ENCODE results near the gene TRIO.

TRIO gene

DNA sequence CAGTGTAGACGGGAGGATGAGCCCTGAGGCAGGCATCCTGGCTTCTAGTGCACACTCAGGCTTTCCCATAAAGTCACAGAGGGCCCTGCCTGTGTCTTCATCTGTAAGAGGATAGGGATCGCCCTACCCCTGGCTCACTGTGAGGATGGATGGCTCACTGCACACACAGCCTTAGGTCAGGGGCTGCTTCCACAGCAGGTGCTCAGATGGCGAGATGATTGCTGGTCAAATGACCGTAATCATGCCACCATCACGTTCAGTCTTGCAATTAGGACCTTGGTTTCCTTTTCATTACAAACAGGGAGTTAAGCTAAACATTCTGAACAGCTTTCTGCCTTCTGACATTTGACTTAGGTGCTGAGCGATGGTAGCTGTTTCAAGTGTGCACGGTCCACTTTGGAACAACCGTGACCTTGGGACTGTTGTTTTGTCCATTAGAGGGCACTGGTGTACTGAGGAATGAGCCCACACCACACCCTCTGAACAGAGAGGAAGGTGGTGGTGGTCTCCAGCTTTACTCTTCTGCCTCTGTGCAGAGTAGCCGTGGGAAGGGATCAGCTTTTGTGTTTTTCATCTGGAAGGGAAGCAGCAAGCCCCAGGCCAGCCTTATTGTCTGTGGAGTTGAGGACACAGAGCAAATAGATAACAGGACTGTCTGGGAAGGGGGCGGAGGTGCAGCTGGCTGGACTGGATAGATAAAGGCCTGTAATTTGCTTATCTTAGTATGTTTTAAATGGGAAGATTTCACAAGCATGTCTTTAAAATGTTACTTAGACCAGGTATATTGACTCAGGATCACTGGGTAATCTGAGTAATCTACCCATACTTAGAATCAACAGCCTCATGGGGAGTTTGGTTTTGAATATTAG, 183.1 kb downstream of the TRIO start:
- H3K36me3 Mint-ChIP-seq (ENCODE audit: insufficient read depth), result no peaks in the 10 kb centered on the region
- H3K4me3 Mint-ChIP-seq, result no peak overlapping the region
- H3K4me1 Mint-ChIP-seq (ENCODE audit: low read depth in 2 of 2), result peaks cover 4 to 6% of the 10 kb centered on the region in 2 donors
- H3K27me3 Mint-ChIP-seq, result peaks cover 0 to 8% of the 10 kb centered on the region in 2 donors
- H3K27ac Mint-ChIP-seq, result no peak overlapping the region
- no peak for DNase-seq
- H3K9me3 Mint-ChIP-seq, result peaks cover 0 to 3% of the 10 kb centered on the region in 2 donors
- ATAC-seq (replicated peaks), result no peak

DNA sequence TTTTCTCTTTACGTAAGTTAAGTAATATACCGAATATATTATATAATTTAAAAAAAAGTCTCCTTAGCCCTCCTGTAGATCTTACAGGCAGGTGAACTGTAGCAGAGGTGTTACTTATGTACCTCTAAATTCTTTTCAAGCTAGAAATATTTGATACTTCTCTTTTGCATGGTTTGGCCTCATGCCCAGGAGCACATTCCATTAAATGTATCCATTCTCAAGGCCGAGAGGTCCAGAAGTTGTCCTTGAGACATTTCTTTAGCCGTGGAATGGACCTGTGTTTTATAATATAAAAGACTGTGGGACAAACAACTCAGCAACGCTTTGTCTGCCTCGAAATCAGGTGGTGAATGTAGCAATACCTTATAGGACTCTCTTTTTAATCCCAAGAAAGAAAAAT, 184.5 kb downstream of the TRIO start:
- Mint-ChIP-seq H3K36me3 (ENCODE audit: insufficient read depth) (no peaks in the 10 kb centered on the region), H3K4me1 (ENCODE audit: low read depth in 2 of 2) (peaks cover 4 to 6% of the 10 kb centered on the region in 2 donors), H3K27me3 (peaks cover 0 to 8% of the 10 kb centered on the region in 2 donors), H3K27ac (no peak overlapping the region), H3K9me3 (no peaks in the 10 kb centered on the region), H3K4me3 (no peak overlapping the region)
- DNase-seq, result no peak
- ATAC-seq (replicated peaks), result no peak

DNA sequence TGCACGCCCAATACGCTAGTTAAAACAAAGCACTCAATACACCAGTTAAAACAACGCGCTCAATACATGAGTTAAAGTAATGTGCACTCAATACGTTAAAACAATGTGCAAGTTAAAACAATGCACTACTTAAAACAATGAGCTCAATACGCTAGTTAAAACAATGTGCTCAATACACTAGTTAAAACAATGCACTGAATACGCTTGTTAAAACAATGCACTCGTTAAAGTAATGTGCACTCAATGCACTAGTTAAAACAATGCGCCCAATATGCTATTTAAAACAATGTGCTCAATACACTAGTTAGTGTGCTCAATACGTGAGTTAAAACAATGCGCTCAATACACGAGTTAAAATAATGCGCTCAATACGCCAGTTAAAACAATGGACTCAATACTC, 185.0 kb downstream of the TRIO start:
- no peak overlapping the region for H3K27ac Mint-ChIP-seq
- H3K9me3 Mint-ChIP-seq, result no peaks in the 10 kb centered on the region
- ATAC-seq (replicated peaks), result no peak
- peaks cover 4 to 6% of the 10 kb centered on the region in 2 donors for H3K4me1 Mint-ChIP-seq (ENCODE audit: low read depth in 2 of 2)
- H3K27me3 Mint-ChIP-seq, result peaks cover 0 to 6% of the 10 kb centered on the region in 2 donors
- H3K36me3 Mint-ChIP-seq (ENCODE audit: insufficient read depth), result no peaks in the 10 kb centered on the region
- no peak for DNase-seq
- no peak overlapping the region for H3K4me3 Mint-ChIP-seq

DNA sequence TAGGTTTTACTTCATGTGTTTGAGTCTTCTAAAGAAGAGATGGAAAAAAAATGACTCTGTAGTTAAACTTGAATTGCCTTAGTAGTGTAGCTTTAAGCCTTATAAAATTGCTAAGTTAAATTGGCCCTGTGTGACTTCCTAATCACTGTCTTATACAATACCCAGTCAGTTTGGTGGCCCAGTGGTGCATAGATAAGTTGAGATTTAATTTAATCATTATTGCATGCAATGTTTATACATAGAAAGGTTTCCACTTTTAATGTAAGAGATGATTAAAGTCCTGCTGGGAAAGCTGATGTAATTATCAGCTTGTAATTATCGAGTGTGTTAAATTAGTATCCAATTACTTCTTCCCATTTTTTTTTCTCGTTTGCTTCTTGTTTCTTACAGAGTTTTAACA, 187.1 kb downstream of the TRIO start:
- no peak for DNase-seq
- peaks cover 4 to 6% of the 10 kb centered on the region in 2 donors for H3K4me1 Mint-ChIP-seq (ENCODE audit: low read depth in 2 of 2)
- H3K27me3 Mint-ChIP-seq, result peaks cover 0 to 9% of the 10 kb centered on the region in 2 donors
- H3K36me3 Mint-ChIP-seq (ENCODE audit: insufficient read depth), result no peaks in the 10 kb centered on the region
- ATAC-seq (replicated peaks), result no peak
- H3K9me3 Mint-ChIP-seq, result no peaks in the 10 kb centered on the region
- H3K27ac Mint-ChIP-seq, result no peak overlapping the region
- no peak overlapping the region for H3K4me3 Mint-ChIP-seq

DNA sequence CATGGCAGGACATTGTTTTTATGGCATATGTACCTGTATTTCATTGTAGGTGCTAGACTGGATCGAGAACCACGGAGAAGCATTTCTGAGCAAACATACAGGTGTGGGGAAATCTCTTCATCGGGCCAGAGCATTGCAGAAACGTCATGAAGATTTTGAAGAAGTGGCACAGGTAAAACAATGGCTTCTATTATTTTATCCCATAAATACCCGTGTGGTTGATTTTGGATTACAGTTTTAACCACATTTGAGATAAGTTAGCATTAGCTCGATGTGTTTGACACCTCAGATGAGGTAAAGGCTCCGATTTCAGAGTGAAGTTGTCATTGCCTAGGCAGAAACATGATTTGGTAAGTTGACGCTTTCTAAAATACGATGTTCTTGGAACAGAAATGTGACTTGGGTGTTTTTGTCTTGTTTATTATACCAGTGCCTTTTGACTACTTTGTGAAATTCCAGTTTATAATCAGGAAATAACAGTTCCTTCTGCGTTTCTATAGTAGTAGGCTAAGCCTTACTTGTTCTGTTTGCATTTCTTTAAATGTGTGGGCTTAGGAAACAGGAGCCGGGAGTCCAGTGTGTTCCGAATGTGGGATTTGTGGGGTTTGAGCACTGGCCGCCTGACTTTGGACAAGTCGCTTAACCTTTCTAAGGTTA, 187.7 kb downstream of the TRIO start:
- no peak overlapping the region for H3K4me3 Mint-ChIP-seq
- H3K4me1 Mint-ChIP-seq (ENCODE audit: low read depth in 2 of 2), result peaks cover 4 to 6% of the 10 kb centered on the region in 2 donors
- ATAC-seq (replicated peaks), result no peak
- H3K36me3 Mint-ChIP-seq (ENCODE audit: insufficient read depth), result no peaks in the 10 kb centered on the region
- DNase-seq, result no peak
- H3K27ac Mint-ChIP-seq, result peak overlapping the region in 1 of 2 donors; percentile 14
- no peaks in the 10 kb centered on the region for H3K9me3 Mint-ChIP-seq
- H3K27me3 Mint-ChIP-seq, result peaks cover 0 to 14% of the 10 kb centered on the region in 2 donors

DNA sequence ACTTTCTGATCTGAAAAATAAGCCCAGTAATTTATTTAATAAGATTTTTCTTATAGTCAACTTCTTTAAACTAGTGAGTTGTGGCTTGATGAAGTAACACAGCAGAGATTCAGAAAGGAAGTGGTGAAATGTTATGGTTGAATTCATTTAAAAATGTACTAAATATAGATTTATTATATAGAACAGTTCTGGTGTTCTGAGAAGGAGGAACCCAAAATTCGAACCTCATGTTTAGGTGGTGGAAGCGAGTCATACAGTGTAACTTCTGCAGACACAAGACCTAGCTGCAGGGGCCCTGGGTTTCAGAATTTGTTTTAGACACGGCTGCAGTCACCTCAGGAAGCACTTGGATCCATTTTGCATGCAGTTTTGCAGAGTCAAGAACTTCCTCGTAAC, 188.2 kb downstream of the TRIO start:
- H3K4me3 Mint-ChIP-seq, result no peak overlapping the region
- H3K4me1 Mint-ChIP-seq (ENCODE audit: low read depth in 2 of 2), result peaks cover 4 to 6% of the 10 kb centered on the region in 2 donors
- H3K36me3 Mint-ChIP-seq (ENCODE audit: insufficient read depth), result no peaks in the 10 kb centered on the region
- peak; percentile 29 for ATAC-seq (replicated peaks)
- no peaks in the 10 kb centered on the region for H3K9me3 Mint-ChIP-seq
- H3K27ac Mint-ChIP-seq, result peak overlapping the region in 1 of 2 donors; percentile 14
- peaks cover 0 to 15% of the 10 kb centered on the region in 2 donors for H3K27me3 Mint-ChIP-seq
- DNase-seq, result no peak

DNA sequence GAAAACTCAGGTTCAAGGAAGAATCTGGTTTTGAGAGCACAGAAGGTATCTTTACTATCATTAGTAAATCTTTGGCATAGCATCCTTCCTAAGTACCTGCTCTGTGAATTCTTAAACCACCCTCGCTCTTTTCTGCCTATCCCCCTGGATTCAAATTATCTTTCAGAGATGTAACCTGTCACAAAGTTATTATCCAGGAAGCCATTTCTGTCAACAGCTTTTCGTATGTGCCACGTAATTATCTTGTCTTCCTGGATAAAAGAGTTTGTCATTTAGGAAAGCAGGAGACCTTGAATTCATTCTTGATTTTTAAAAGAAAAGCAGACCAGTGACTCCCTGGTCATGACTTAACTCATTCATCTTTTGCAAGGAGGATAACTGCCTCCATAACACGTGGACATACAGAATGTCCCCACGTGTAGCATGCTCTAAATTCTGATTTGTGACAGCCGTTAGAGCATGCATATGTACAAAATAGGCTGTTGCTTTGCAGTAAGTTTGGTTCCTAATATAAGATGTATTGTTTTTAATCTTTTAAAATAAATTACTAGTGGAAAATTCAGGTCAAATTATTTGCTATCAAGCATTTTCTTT, 189.0 kb downstream of the TRIO start:
- peaks cover 4 to 6% of the 10 kb centered on the region in 2 donors for H3K4me1 Mint-ChIP-seq (ENCODE audit: low read depth in 2 of 2)
- ATAC-seq (replicated peaks) (no peak), DNase-seq (no peak)
- H3K4me3 Mint-ChIP-seq, result no peak overlapping the region
- H3K27me3 Mint-ChIP-seq, result peaks cover 0 to 15% of the 10 kb centered on the region in 2 donors
- H3K9me3 Mint-ChIP-seq, result no peaks in the 10 kb centered on the region
- H3K36me3 Mint-ChIP-seq (ENCODE audit: insufficient read depth), result no peaks in the 10 kb centered on the region
- no peak overlapping the region for H3K27ac Mint-ChIP-seq

DNA sequence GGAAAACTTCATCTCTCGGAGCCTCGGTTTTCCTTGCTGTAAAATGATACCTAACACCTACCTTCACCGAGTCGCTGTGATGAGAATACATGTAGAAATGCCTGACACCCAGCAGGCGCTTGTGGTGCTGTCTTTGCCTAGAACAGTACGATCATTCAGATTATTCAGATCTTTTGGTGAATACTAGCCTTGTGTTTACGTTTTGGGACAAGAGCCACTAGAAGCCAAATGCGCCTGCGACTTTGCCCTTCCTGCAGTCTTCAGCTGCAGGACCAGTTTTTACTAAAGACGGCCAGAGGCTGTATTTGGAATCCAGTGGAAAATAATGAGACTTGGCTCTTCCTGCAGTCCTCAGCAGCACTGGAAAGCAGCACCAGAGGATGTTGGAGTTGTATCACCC, 189.6 kb downstream of the TRIO start:
- DNase-seq (no peak), ATAC-seq (replicated peaks) (no peak)
- Mint-ChIP-seq H3K4me1 (ENCODE audit: low read depth in 2 of 2) (peaks cover 4 to 6% of the 10 kb centered on the region in 2 donors), H3K9me3 (no peaks in the 10 kb centered on the region), H3K4me3 (no peak overlapping the region), H3K36me3 (ENCODE audit: insufficient read depth) (no peaks in the 10 kb centered on the region), H3K27ac (no peak overlapping the region), H3K27me3 (peaks cover 0 to 15% of the 10 kb centered on the region in 2 donors)

DNA sequence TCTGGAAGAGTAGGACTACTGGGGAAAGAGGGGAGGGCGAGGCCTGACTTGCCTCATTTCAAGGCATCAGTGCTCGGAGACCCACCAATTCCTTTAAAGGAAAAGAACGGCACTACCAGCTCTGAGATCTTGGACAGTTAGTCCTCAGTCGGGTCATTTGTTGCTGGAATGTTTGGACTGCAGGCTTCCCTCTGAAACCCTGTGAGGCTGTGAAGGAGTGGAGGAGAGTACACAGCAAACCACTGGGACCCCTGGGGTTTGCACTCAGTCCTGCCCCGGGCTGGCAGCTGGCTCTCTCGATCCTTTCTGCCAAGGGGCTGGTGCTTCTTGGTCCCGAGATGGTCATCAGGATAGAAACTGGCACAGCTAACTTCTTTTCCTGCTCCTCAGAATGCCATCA, 194.5 kb downstream of the TRIO start:
- H3K4me3 Mint-ChIP-seq, result no peak overlapping the region
- no peak overlapping the region for H3K27ac Mint-ChIP-seq
- ATAC-seq (replicated peaks) (no peak), DNase-seq (no peak)
- peaks cover 0 to 2% of the 10 kb centered on the region in 2 donors for H3K4me1 Mint-ChIP-seq (ENCODE audit: low read depth in 2 of 2)
- H3K36me3 Mint-ChIP-seq (ENCODE audit: insufficient read depth), result no peaks in the 10 kb centered on the region
- H3K27me3 Mint-ChIP-seq, result peaks cover 6 to 23% of the 10 kb centered on the region in 2 donors
- H3K9me3 Mint-ChIP-seq, result no peaks in the 10 kb centered on the region

DNA sequence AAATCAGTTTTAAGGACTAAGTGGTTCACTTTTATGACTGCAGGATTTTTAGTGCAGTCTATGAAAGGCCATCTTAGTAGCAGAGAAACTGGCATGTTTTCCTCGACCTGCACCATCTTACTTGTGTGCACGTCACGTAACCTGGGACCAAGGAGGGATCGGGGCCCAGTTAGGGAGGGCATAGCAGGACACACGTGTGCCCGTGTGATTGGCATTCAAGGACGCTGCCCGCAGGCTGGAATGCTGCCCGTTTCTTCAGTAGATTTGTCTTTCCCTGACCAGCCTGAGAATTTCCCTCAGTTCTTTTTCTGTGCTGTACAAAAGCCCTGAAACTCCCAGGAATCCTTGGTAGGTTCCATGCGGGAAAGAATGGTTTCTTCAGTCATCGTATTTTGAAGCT, 196.3 kb downstream of the TRIO start:
- Mint-ChIP-seq H3K27me3 (peaks cover 6 to 22% of the 10 kb centered on the region in 2 donors), H3K4me1 (ENCODE audit: low read depth in 2 of 2) (peaks cover 0 to 3% of the 10 kb centered on the region in 2 donors), H3K4me3 (no peak overlapping the region), H3K36me3 (ENCODE audit: insufficient read depth) (no peaks in the 10 kb centered on the region), H3K27ac (no peak overlapping the region), H3K9me3 (no peaks in the 10 kb centered on the region)
- ATAC-seq (replicated peaks) (no peak), DNase-seq (no peak)

DNA sequence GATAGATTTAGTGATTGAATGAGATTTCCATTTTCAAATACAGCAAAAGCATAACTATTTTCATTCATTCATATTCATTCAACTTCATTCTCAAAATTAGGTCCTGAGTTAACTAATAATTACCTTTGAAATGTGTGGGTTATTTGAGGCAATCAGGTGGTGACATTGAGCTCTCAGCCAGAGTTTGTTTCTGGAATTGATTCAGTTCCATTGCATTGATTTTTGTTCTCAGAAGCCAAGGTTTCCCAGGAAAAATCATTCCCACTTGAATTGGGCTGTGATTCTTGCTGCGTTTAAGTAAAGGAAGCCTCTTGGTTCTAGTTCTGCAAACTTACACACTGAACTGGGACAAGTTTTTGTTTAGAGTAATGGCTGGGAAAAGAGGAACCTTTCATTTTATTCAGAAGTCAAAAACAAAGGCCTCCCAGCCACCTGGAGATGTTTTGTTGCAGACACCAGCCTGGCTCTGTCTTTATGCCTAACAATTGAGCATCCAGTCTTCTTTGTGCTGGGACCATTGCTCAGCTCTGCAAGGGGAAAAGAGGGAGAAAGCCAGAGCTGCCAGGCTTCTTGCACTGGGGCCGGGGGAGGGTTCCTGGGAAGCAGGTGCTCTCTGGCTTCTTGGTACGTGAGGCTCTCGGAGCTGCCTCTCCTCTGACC, 198.6 kb downstream of the TRIO start:
- no peak for DNase-seq
- no peaks in the 10 kb centered on the region for H3K9me3 Mint-ChIP-seq
- H3K36me3 Mint-ChIP-seq (ENCODE audit: insufficient read depth), result no peaks in the 10 kb centered on the region
- H3K27ac Mint-ChIP-seq, result no peak overlapping the region
- ATAC-seq (replicated peaks), result no peak
- peaks cover 0 to 3% of the 10 kb centered on the region in 2 donors for H3K4me1 Mint-ChIP-seq (ENCODE audit: low read depth in 2 of 2)
- no peak overlapping the region for H3K4me3 Mint-ChIP-seq
- peaks cover 7 to 12% of the 10 kb centered on the region in 2 donors for H3K27me3 Mint-ChIP-seq

DNA sequence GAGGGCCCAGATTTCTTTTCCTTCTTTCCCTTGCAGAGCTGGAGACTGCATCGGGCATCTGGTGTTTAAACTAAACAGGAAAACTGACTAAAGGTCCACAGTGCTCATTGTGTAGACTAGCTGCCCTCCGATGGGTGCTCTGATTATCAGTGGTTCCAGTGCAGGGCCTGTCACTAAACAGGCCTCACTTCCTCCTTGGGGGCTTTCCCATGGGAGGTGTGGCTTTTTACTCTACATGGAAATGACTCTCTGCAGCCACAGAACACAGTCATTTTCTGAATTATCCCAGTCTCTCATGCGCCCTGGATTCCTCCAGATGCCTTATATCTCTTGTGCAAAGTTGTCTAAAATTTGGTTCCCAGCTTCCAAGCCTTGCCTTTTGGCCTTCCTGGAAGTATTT, 199.2 kb downstream of the TRIO start:
- Mint-ChIP-seq H3K4me1 (ENCODE audit: low read depth in 2 of 2) (peaks cover 0 to 3% of the 10 kb centered on the region in 2 donors), H3K9me3 (no peaks in the 10 kb centered on the region), H3K27me3 (peaks cover 7 to 12% of the 10 kb centered on the region in 2 donors), H3K36me3 (ENCODE audit: insufficient read depth) (no peaks in the 10 kb centered on the region), H3K4me3 (no peak overlapping the region), H3K27ac (no peak overlapping the region)
- ATAC-seq (replicated peaks) (no peak), DNase-seq (no peak)

DNA sequence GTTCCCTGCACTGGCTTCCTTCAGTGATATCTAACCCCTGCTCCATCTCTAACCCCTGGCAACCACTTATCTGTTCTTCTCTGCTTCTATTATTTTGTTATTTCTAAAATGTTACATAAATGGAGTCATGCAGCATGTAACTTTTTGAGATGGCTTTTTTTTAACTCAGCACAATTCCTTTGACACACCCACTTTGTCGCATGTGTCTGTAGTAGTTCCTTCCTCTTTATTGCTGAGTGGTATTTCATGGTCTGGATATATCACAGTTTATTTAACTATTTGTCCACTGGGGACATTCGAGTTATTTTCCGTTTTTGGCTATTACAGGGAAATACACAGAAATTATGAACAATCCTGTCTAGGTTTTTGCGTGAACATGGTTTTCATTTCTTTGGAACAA, 200.2 kb downstream of the TRIO start:
- Mint-ChIP-seq H3K4me3 (no peak overlapping the region), H3K36me3 (ENCODE audit: insufficient read depth) (no peaks in the 10 kb centered on the region), H3K27ac (no peak overlapping the region), H3K27me3 (peaks cover 3 to 9% of the 10 kb centered on the region in 2 donors), H3K4me1 (ENCODE audit: low read depth in 2 of 2) (peaks cover 0 to 3% of the 10 kb centered on the region in 2 donors), H3K9me3 (no peaks in the 10 kb centered on the region)
- DNase-seq, result no peak
- ATAC-seq (replicated peaks), result no peak

Data from effector memory CD8-positive, alpha-beta T cell (primary cell).